Right lobe of liver (tissue), 4 donors: Measurements from ENCODE around the gene UNC119.

ENCODE experiments used
- POLR2A ChIP-seq: fragments of 450-650 bp; IDR thresholded peaks from one replicate; pipeline ENCODE4 v1.6.1; 2017; ENCODE audit warnings: antibody characterized with exemption, mild to moderate bottlenecking
- TF ChIP-seq, protein P1 (sequence below), 4 donors: fragments of 200-600 bp in 3 of 4; fragments of 450-650 bp in 1 of 4; IDR thresholded peaks; one replicate each; pipeline versions ENCODE4 v1.5.1 to v1.8.0; 2016 to 2022; ENCODE audit warnings: antibody characterized with exemption in 4 of 4, mild to moderate bottlenecking in 2 of 4
- donor health status: DM: no; HTN: no; CAD: no.
- donor health status: DM: no; HTN: no; CAD: no.
- donor health status: DM: no; HTN: yes; CAD: no.

DNA sequence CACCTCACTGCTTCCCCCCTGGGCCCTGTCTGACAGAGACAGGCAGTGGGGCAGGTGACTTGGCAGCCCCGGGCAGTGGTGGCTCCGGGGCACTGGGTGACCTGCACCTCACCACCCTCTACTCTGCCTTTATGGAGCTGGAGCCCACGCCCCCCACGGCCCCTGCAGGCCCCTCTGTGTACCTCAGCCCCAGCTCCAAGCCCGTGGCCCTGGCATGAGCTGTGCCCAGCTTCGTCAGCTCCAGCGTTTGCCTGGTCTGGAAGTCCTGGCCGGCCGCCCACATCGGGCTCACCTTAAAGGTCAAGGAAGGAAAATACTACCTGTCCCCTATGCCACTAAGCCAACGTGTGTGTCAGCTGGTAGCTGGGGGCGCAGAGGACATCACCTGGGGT is 15.2 kb downstream of the UNC119 start:
- TF ChIP-seq POLR2A: no peak
- TF ChIP-seq, protein P1, sequence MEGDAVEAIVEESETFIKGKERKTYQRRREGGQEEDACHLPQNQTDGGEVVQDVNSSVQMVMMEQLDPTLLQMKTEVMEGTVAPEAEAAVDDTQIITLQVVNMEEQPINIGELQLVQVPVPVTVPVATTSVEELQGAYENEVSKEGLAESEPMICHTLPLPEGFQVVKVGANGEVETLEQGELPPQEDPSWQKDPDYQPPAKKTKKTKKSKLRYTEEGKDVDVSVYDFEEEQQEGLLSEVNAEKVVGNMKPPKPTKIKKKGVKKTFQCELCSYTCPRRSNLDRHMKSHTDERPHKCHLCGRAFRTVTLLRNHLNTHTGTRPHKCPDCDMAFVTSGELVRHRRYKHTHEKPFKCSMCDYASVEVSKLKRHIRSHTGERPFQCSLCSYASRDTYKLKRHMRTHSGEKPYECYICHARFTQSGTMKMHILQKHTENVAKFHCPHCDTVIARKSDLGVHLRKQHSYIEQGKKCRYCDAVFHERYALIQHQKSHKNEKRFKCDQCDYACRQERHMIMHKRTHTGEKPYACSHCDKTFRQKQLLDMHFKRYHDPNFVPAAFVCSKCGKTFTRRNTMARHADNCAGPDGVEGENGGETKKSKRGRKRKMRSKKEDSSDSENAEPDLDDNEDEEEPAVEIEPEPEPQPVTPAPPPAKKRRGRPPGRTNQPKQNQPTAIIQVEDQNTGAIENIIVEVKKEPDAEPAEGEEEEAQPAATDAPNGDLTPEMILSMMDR (IDR thresholded peaks at IDR 0.05): no peak
